ENCODE results near the gene CRPPA.

CRPPA gene

GRCh38 chr7:16402940-16403339 lies 18.4 kb downstream of the CRPPA start:
- Histone ChIP-seq H3K36me3 (ENCODE audit: insufficient read depth, low read depth, low read length) (no peaks in the 10 kb centered on the region), H3K9me3 (ENCODE audit: insufficient read depth, low read depth, low read length) (peaks cover 38% of the 10 kb centered on the region), H3K4me1 (ENCODE audit: insufficient read depth, low read length) (no peaks in the 10 kb centered on the region), H3K4me3 (ENCODE audit: low read length) (no peak overlapping the region), H3K9ac (ENCODE audit: low read depth, low read length) (no peak overlapping the region), H3K27me3 (ENCODE audit: insufficient read depth, low read length) (no peaks in the 10 kb centered on the region), H3K27ac (ENCODE audit: low read length) (no peak overlapping the region)

GRCh38 chr7:16402091-16402490 lies 19.2 kb downstream of the CRPPA start:
- Histone ChIP-seq H3K9me3 (ENCODE audit: insufficient read depth, low read depth, low read length) (peaks cover 46% of the 10 kb centered on the region), H3K4me1 (ENCODE audit: insufficient read depth, low read length) (no peaks in the 10 kb centered on the region), H3K36me3 (ENCODE audit: insufficient read depth, low read depth, low read length) (no peaks in the 10 kb centered on the region; the same call in 1 of the 2 replicates), H3K4me3 (ENCODE audit: low read length) (no peak overlapping the region), H3K27ac (ENCODE audit: low read length) (no peak overlapping the region), H3K9ac (ENCODE audit: low read depth, low read length) (no peak overlapping the region), H3K27me3 (ENCODE audit: insufficient read depth, low read length) (no peaks in the 10 kb centered on the region)

GRCh38 chr7:16400893-16401275 lies 20.5 kb downstream of the CRPPA start:
- Histone ChIP-seq H3K36me3 (ENCODE audit: insufficient read depth, low read depth, low read length) (peaks cover 4% of the 10 kb centered on the region; the same call in 1 of the 2 replicates), H3K4me1 (ENCODE audit: insufficient read depth, low read length) (no peaks in the 10 kb centered on the region), H3K9me3 (ENCODE audit: insufficient read depth, low read depth, low read length) (peaks cover 58% of the 10 kb centered on the region), H3K27me3 (ENCODE audit: insufficient read depth, low read length) (no peaks in the 10 kb centered on the region), H3K27ac (ENCODE audit: low read length) (no peak overlapping the region), H3K9ac (ENCODE audit: low read depth, low read length) (no peak overlapping the region), H3K4me3 (ENCODE audit: low read length) (no peak overlapping the region)

- Histone ChIP-seq H3K4me1 (ENCODE audit: insufficient read depth, low read length) (no peaks in the 10 kb centered on the region), H3K27ac (ENCODE audit: low read length) (no peak overlapping the region), H3K36me3 (ENCODE audit: insufficient read depth, low read depth, low read length) (peaks cover 4% of the 10 kb centered on the region; the same call in 1 of the 2 replicates), H3K4me3 (ENCODE audit: low read length) (peak overlapping the region; percentile 33; the same call in 1 of the 2 replicates), H3K27me3 (ENCODE audit: insufficient read depth, low read length) (no peaks in the 10 kb centered on the region), H3K9me3 (ENCODE audit: insufficient read depth, low read depth, low read length) (peaks cover 62% of the 10 kb centered on the region), H3K9ac (ENCODE audit: low read depth, low read length) (no peak overlapping the region)
Observed at GRCh38 chr7:16399916-16400892, 21.1 kb downstream of the CRPPA start.

- Histone ChIP-seq H3K9ac (ENCODE audit: low read depth, low read length) (no peak overlapping the region), H3K4me3 (ENCODE audit: low read length) (peak overlapping the region; percentile 33), H3K27ac (ENCODE audit: low read length) (no peak overlapping the region), H3K36me3 (ENCODE audit: insufficient read depth, low read depth, low read length) (peaks cover 4% of the 10 kb centered on the region; the same call in 1 of the 2 replicates), H3K4me1 (ENCODE audit: insufficient read depth, low read length) (no peaks in the 10 kb centered on the region), H3K9me3 (ENCODE audit: insufficient read depth, low read depth, low read length) (peaks cover 68% of the 10 kb centered on the region), H3K27me3 (ENCODE audit: insufficient read depth, low read length) (no peaks in the 10 kb centered on the region)
Observed at GRCh38 chr7:16399265-16399831, 22.0 kb downstream of the CRPPA start.

- peaks cover 77% of the 10 kb centered on the region for H3K9me3 ChIP-seq (ENCODE audit: insufficient read depth, low read depth, low read length)
- peaks cover 4% of the 10 kb centered on the region; the same call in 1 of the 2 replicates for H3K36me3 ChIP-seq (ENCODE audit: insufficient read depth, low read depth, low read length)
- H3K27ac ChIP-seq (ENCODE audit: low read length), result no peak overlapping the region
- H3K4me3 ChIP-seq (ENCODE audit: low read length), result peak overlapping the region; percentile 33
- H3K9ac ChIP-seq (ENCODE audit: low read depth, low read length), result no peak overlapping the region
- no peaks in the 10 kb centered on the region for H3K4me1 ChIP-seq (ENCODE audit: insufficient read depth, low read length)
- H3K27me3 ChIP-seq (ENCODE audit: insufficient read depth, low read length), result no peaks in the 10 kb centered on the region
Observed at GRCh38 chr7:16398146-16399017, 23.0 kb downstream of the CRPPA start.

- Histone ChIP-seq H3K27ac (ENCODE audit: low read length) (no peak overlapping the region), H3K4me3 (ENCODE audit: low read length) (peak overlapping the region; percentile 33), H3K27me3 (ENCODE audit: insufficient read depth, low read length) (no peaks in the 10 kb centered on the region), H3K36me3 (ENCODE audit: insufficient read depth, low read depth, low read length) (peaks cover 4% of the 10 kb centered on the region; the same call in 1 of the 2 replicates), H3K9me3 (ENCODE audit: insufficient read depth, low read depth, low read length) (peaks cover 73% of the 10 kb centered on the region), H3K4me1 (ENCODE audit: insufficient read depth, low read length) (no peaks in the 10 kb centered on the region), H3K9ac (ENCODE audit: low read depth, low read length) (no peak overlapping the region)
Observed at GRCh38 chr7:16397501-16398145, 23.7 kb downstream of the CRPPA start.

GRCh38 chr7:16396766-16397500 lies 24.4 kb downstream of the CRPPA start:
- peaks cover 4% of the 10 kb centered on the region; the same call in 1 of the 2 replicates for H3K36me3 ChIP-seq (ENCODE audit: insufficient read depth, low read depth, low read length)
- H3K27me3 ChIP-seq (ENCODE audit: insufficient read depth, low read length), result no peaks in the 10 kb centered on the region
- H3K4me1 ChIP-seq (ENCODE audit: insufficient read depth, low read length), result no peaks in the 10 kb centered on the region
- H3K4me3 ChIP-seq (ENCODE audit: low read length), result peak overlapping the region; percentile 33
- H3K9ac ChIP-seq (ENCODE audit: low read depth, low read length), result no peak overlapping the region
- H3K9me3 ChIP-seq (ENCODE audit: insufficient read depth, low read depth, low read length), result peaks cover 73% of the 10 kb centered on the region
- H3K27ac ChIP-seq (ENCODE audit: low read length), result no peak overlapping the region

GRCh38 chr7:16395121-16395520 lies 26.2 kb downstream of the CRPPA start:
- Histone ChIP-seq H3K27me3 (ENCODE audit: insufficient read depth, low read length) (no peaks in the 10 kb centered on the region), H3K27ac (ENCODE audit: low read length) (no peak overlapping the region), H3K9ac (ENCODE audit: low read depth, low read length) (no peak overlapping the region), H3K36me3 (ENCODE audit: insufficient read depth, low read depth, low read length) (peaks cover 4% of the 10 kb centered on the region; the same call in 1 of the 2 replicates), H3K4me1 (ENCODE audit: insufficient read depth, low read length) (no peaks in the 10 kb centered on the region), H3K4me3 (ENCODE audit: low read length) (no peak overlapping the region), H3K9me3 (ENCODE audit: insufficient read depth, low read depth, low read length) (peaks cover 61% of the 10 kb centered on the region)

GRCh38 chr7:16393862-16394422 lies 27.4 kb downstream of the CRPPA start:
- no peak overlapping the region for H3K27ac ChIP-seq (ENCODE audit: low read length)
- no peaks in the 10 kb centered on the region for H3K4me1 ChIP-seq (ENCODE audit: insufficient read depth, low read length)
- no peak overlapping the region for H3K9ac ChIP-seq (ENCODE audit: low read depth, low read length)
- H3K27me3 ChIP-seq (ENCODE audit: insufficient read depth, low read length), result no peaks in the 10 kb centered on the region
- H3K9me3 ChIP-seq (ENCODE audit: insufficient read depth, low read depth, low read length), result peaks cover 50% of the 10 kb centered on the region
- H3K4me3 ChIP-seq (ENCODE audit: low read length), result no peak overlapping the region
- peaks cover 4% of the 10 kb centered on the region; the same call in 1 of the 2 replicates for H3K36me3 ChIP-seq (ENCODE audit: insufficient read depth, low read depth, low read length)
